HEK293 (cell line): ENCODE results near the gene CDCP1.

ENCODE experiments used
- CTCF ChIA-PET: fragments of 350-600 bp; formaldehyde crosslinking; extraction: SDS; loops from one replicate; lab custom pipeline; 2021; ENCODE audit warnings: antibody characterized with exemption; lab: Yijun Ruan, JAX
- POLR2A ChIA-PET: fragments of 300-600 bp; formaldehyde crosslinking; extraction: SDS; loops from one replicate; lab custom pipeline; 2020; ENCODE audit warnings: antibody characterized with exemption, inconsistent platforms; lab: Yijun Ruan, JAX
- H3K27ac ChIP-seq: fragments of 200-500 bp; sonication (Bioruptor generic); 2 replicates; pipeline ENCODE4 v1.5.1; 2014; ENCODE audit warnings: low read depth, low read length, control low read depth, inconsistent platforms; ENCODE audit errors: extremely low read depth
- H3K36me3 ChIP-seq, 2 experiments: fragments of 200-500 bp in 1 of 2; sonication (Bioruptor generic) in 1 of 2; 1 replicate in 1 of 2; 2 replicates in 1 of 2; pipeline ENCODE4 v1.5.1; 2014 to 2017; ENCODE audit warnings: inconsistent platforms in 2 of 2, low read length in 2 of 2; ENCODE audit not compliant: control insufficient read depth in 2 of 2, insufficient read depth in 1 of 2
- H3K4me1 ChIP-seq: fragments of 200-500 bp; sonication (Bioruptor generic); 2 replicates; pipeline ENCODE4 v1.5.1; 2014; ENCODE audit warnings: mild to moderate bottlenecking, low read length, inconsistent platforms; ENCODE audit not compliant: control insufficient read depth, insufficient read depth
- H3K4me3 ChIP-seq: 2 replicates; pipeline ENCODE4 v1.5.1; 2011; ENCODE audit warnings: low read depth, mild to moderate bottlenecking, control low read depth, low read length, moderate library complexity
- H3K9me3 ChIP-seq: fragments of 200-500 bp; sonication (Bioruptor generic); 2 replicates; pipeline ENCODE4 v1.5.1; 2014; ENCODE audit warnings: low read depth, low read length, inconsistent platforms; ENCODE audit not compliant: control insufficient read depth, insufficient read depth
- BCL11B ChIP-seq: fragments of 450-650 bp; formaldehyde crosslinking; IDR thresholded peaks from 2 replicates; pipeline ENCODE4 v1.5.1; 2016; ENCODE audit warnings: low read depth, missing biosample characterization, missing genetic modification characterization
- KLF16 ChIP-seq: fragments of 450-650 bp; formaldehyde crosslinking; IDR thresholded peaks from 2 replicates; pipeline ENCODE4 v1.5.1; 2017; ENCODE audit warnings: missing biosample characterization, missing genetic modification characterization
- SETDB1 ChIP-seq: IDR thresholded peaks from one replicate; pipeline ENCODE4 v1.6.1; 2017; ENCODE audit warnings: mild to moderate bottlenecking, low read length, moderate library complexity, mixed read lengths; ENCODE audit not compliant: insufficient read length
- ZBTB20 ChIP-seq: fragments of 450-650 bp; formaldehyde crosslinking; IDR thresholded peaks from 2 replicates; pipeline ENCODE4 v1.5.1; 2016; ENCODE audit warnings: missing biosample characterization, missing genetic modification characterization
- ZBTB48 ChIP-seq: fragments of 450-650 bp; formaldehyde crosslinking; IDR thresholded peaks from 2 replicates; pipeline ENCODE4 v1.5.1; 2016; ENCODE audit warnings: missing biosample characterization, missing genetic modification characterization
- ZNF202 ChIP-seq: fragments of 450-650 bp; formaldehyde crosslinking; IDR thresholded peaks from 2 replicates; pipeline ENCODE4 v1.5.1; 2016; ENCODE audit warnings: missing biosample characterization, missing genetic modification characterization, borderline replicate concordance
- ZNF366 ChIP-seq: fragments of 450-650 bp; formaldehyde crosslinking; conservative IDR thresholded peaks from 2 replicates; pipeline ENCODE4 v1.5.1; 2016; ENCODE audit warnings: missing biosample characterization, missing genetic modification characterization
- ZNF423 ChIP-seq: fragments of 450-650 bp; formaldehyde crosslinking; IDR thresholded peaks from 2 replicates; pipeline ENCODE4 v1.5.1; 2016; ENCODE audit warnings: missing biosample characterization, missing genetic modification characterization
- ZNF426 ChIP-seq: fragments of 450-650 bp; formaldehyde crosslinking; IDR thresholded peaks from 2 replicates; pipeline ENCODE4 v1.5.1; 2017; ENCODE audit warnings: missing biosample characterization, missing genetic modification characterization, mild to moderate bottlenecking, inconsistent platforms, moderate library complexity
- ZNF514 ChIP-seq: fragments of 450-650 bp; formaldehyde crosslinking; IDR thresholded peaks from 2 replicates; pipeline ENCODE4 v1.5.1; 2016; ENCODE audit warnings: missing biosample characterization, missing genetic modification characterization
- ZNF521 ChIP-seq: fragments of 450-650 bp; formaldehyde crosslinking; IDR thresholded peaks from 2 replicates; pipeline ENCODE4 v1.5.1; 2017; ENCODE audit warnings: missing biosample characterization, mild to moderate bottlenecking, missing genetic modification characterization
- ZNF529 ChIP-seq: fragments of 450-650 bp; formaldehyde crosslinking; IDR thresholded peaks from 2 replicates; pipeline ENCODE4 v1.5.1; 2017; ENCODE audit warnings: missing genetic modification characterization, missing biosample characterization; ENCODE audit not compliant: insufficient replicate concordance
- ZNF558 ChIP-seq: fragments of 450-650 bp; formaldehyde crosslinking; IDR thresholded peaks from 2 replicates; pipeline ENCODE4 v1.5.1; 2016; ENCODE audit warnings: missing biosample characterization, missing genetic modification characterization
- ZNF610 ChIP-seq: fragments of 450-650 bp; formaldehyde crosslinking; IDR thresholded peaks from 2 replicates; pipeline ENCODE4 v1.5.1; 2016; ENCODE audit warnings: missing biosample characterization, missing genetic modification characterization, borderline replicate concordance
- ZNF626 ChIP-seq: fragments of 450-650 bp; sonication (Bioruptor Pico); formaldehyde crosslinking; IDR thresholded peaks from 2 replicates; pipeline ENCODE4 v1.5.1; 2018; ENCODE audit warnings: missing biosample characterization, missing genetic modification characterization, inconsistent platforms
- ZNF658 ChIP-seq: fragments of 450-650 bp; formaldehyde crosslinking; IDR thresholded peaks from 2 replicates; pipeline ENCODE4; 2016; ENCODE audit warnings: missing biosample characterization, missing genetic modification characterization
- ZNF747 ChIP-seq: fragments of 450-650 bp; formaldehyde crosslinking; IDR thresholded peaks from 2 replicates; pipeline ENCODE4 v1.5.1; 2016; ENCODE audit warnings: missing biosample characterization, missing genetic modification characterization
- ZNF768 ChIP-seq: fragments of 450-650 bp; formaldehyde crosslinking; IDR thresholded peaks from 2 replicates; pipeline ENCODE4 v1.5.1; 2018; ENCODE audit warnings: missing biosample characterization, mild to moderate bottlenecking, missing genetic modification characterization
- ZNF776 ChIP-seq: fragments of 450-650 bp; formaldehyde crosslinking; IDR thresholded peaks from 2 replicates; pipeline ENCODE4 v1.5.0; 2017; ENCODE audit warnings: missing biosample characterization, missing genetic modification characterization, borderline replicate concordance
- ZNF791 ChIP-seq: fragments of 450-650 bp; formaldehyde crosslinking; IDR thresholded peaks from 2 replicates; pipeline ENCODE4 v1.5.1; 2016; ENCODE audit warnings: missing biosample characterization, missing genetic modification characterization
- TF ChIP-seq, protein P1 (sequence below): IDR thresholded peaks from 2 replicates; pipeline ENCODE4 v1.6.1; 2011; ENCODE audit warnings: mild to moderate bottlenecking, low read depth, low read length, borderline replicate concordance
- TF ChIP-seq, protein P2 (sequence below): fragments of 450-650 bp; formaldehyde crosslinking; IDR thresholded peaks from 2 replicates; pipeline ENCODE4 v1.5.1; 2016; ENCODE audit warnings: missing biosample characterization, missing genetic modification characterization
- TF ChIP-seq, protein P3 (sequence below): fragments of 450-650 bp; formaldehyde crosslinking; IDR thresholded peaks from 2 replicates; pipeline ENCODE4 v1.5.1; 2016; ENCODE audit warnings: missing biosample characterization, missing genetic modification characterization
- TF ChIP-seq, protein P4 (sequence below): fragments of 450-650 bp; formaldehyde crosslinking; IDR thresholded peaks from 2 replicates; pipeline ENCODE4 v1.5.1; 2016; ENCODE audit warnings: missing biosample characterization, missing genetic modification characterization
- TF ChIP-seq, protein P5 (sequence below): fragments of 450-650 bp; formaldehyde crosslinking; optimal IDR thresholded peaks from 2 replicates; pipeline ENCODE3; 2016; ENCODE audit warnings: missing biosample characterization, mild to moderate bottlenecking, missing genetic modification characterization

CDCP1 gene

DNA sequence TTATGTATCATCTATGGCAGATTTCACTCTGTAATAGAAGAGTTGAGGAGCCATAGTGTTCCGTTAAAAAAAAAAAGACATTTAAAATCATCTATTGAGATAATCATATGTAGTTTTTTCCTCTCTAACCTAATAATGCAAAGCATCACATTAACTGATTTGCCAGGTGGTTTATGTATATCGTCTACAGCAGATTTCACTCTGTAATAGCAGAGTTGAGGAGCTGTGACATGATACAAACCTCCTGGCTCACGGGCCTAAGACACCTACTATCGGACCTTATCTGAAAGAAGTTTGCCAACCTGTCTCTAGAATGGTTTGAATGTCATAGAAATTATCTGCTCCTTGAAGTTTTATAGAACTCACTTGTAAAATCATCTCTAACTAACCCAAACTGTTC is 29.8 kb downstream of the CDCP1 start:
- CTCF ChIA-PET = no interaction called here
- TF ChIP-seq, protein P1, sequence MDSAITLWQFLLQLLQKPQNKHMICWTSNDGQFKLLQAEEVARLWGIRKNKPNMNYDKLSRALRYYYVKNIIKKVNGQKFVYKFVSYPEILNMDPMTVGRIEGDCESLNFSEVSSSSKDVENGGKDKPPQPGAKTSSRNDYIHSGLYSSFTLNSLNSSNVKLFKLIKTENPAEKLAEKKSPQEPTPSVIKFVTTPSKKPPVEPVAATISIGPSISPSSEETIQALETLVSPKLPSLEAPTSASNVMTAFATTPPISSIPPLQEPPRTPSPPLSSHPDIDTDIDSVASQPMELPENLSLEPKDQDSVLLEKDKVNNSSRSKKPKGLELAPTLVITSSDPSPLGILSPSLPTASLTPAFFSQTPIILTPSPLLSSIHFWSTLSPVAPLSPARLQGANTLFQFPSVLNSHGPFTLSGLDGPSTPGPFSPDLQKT = no peak
- no peak for TF ChIP-seq ZNF423 (tag by site-specific recombination)
- Histone ChIP-seq H3K4me1 (no peaks in the 10 kb centered on the region), H3K36me3 (no peaks in the 10 kb centered on the region), H3K9me3 (no peaks in the 10 kb centered on the region), H3K4me3 (no peak overlapping the region), H3K27ac (no peak overlapping the region)
- POLR2A ChIA-PET = no interaction called here

DNA sequence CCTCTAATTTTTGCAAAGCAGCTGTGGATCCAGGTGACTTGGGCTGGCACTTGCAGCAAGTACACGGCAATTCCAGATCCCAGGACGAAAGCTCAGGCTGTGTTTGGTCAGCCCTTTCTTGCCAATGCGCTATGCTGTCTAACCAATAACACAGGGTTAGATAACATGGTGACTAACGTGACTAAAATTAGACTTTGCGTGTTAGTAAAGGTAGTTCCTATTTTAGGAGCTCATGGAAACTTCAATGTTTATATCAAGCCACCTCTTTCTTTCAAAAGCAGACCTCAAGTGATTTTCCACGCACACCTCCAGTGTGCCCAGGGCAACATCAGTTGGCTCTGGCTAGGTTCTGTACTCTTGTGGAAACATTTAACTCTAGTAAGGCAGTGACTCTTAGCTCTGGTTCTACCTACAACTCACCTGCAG is 32.5 kb downstream of the CDCP1 start:
- CTCF ChIA-PET = interaction anchor here (0.6 to 0.7 kb wide), 2 partner anchors 66 to 73 kb away, joined by 3 to 8 read pairs; no protein-coding TSS in a partner anchor
- POLR2A ChIA-PET = no interaction called here

DNA sequence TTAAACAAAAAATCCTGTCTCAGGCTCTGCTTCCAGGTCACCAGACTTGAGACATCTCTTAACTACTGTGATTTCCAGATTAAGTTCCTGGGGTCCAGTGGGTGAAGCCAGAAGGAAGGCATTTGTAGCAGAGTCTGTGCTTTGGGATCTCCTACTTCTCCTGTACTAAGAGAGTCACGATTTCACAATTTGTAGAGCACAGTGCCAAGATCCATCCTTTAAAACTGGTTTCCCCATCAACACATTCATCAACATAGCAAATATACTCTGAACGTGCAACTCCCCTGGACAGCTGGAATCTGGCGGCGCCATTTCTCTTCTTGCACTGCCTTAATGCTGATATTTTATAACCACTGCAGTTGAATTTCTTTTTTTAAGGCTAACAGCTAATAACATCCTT is 33.2 kb downstream of the CDCP1 start:
- Histone ChIP-seq H3K4me1 (no peaks in the 10 kb centered on the region), H3K27ac (no peak overlapping the region), H3K9me3 (no peaks in the 10 kb centered on the region), H3K4me3 (no peak overlapping the region), H3K36me3 (no peaks in the 10 kb centered on the region)
- POLR2A ChIA-PET = no interaction called here
- CTCF ChIA-PET = interaction anchor here (0.5 to 0.7 kb wide), 2 partner anchors 11 to 702 kb away, joined by 3 read pairs; no protein-coding TSS in a partner anchor
- TF ChIP-seq ZNF776 (tag by site-specific recombination) = no peak
- no peak for TF ChIP-seq SETDB1
- no peak for TF ChIP-seq ZNF529 (tag by site-specific recombination)
- no peak for TF ChIP-seq ZNF768
- no peak for TF ChIP-seq ZNF514
- TF ChIP-seq ZNF747 (tag by site-specific recombination) = no peak
- no peak for TF ChIP-seq ZBTB20 (tag by site-specific recombination)
- TF ChIP-seq ZBTB48 (tag by site-specific recombination) = no peak
- TF ChIP-seq ZNF366 (tag by site-specific recombination) = no peak
- no peak for TF ChIP-seq ZNF791 (tag by site-specific recombination)
- no peak for TF ChIP-seq ZNF626 (tag by site-specific recombination)
- no peak for TF ChIP-seq ZNF426 (tag by site-specific recombination)

More for the DNA sequence above, 32.5 kb downstream of the CDCP1 start:
- no peak overlapping the region for H3K4me3 ChIP-seq
- H3K9me3 ChIP-seq = no peaks in the 10 kb centered on the region
- H3K4me1 ChIP-seq = no peaks in the 10 kb centered on the region
- H3K27ac ChIP-seq = no peak overlapping the region
- no peaks in the 10 kb centered on the region for H3K36me3 ChIP-seq
- TF ChIP-seq, protein P2, sequence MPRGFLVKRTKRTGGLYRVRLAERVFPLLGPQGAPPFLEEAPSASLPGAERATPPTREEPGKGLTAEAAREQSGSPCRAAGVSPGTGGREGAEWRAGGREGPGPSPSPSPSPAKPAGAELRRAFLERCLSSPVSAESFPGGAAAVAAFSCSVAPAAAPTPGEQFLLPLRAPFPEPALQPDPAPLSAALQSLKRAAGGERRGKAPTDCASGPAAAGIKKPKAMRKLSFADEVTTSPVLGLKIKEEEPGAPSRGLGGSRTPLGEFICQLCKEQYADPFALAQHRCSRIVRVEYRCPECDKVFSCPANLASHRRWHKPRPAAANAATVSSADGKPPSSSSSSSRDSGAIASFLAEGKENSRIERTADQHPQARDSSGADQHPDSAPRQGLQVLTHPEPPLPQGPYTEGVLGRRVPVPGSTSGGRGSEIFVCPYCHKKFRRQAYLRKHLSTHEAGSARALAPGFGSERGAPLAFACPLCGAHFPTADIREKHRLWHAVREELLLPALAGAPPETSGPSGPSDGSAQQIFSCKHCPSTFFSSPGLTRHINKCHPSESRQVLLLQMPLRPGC (tag by site-specific recombination) = no peak
- TF ChIP-seq ZNF558 (tag by site-specific recombination) (no peak), ZNF521 (tag by site-specific recombination) (no peak), BCL11B (tag by site-specific recombination) (no peak), KLF16 (tag by site-specific recombination) (no peak), ZNF658 (tag by site-specific recombination) (no peak), ZNF202 (no peak), ZNF610 (no peak)
- TF ChIP-seq, protein P3, sequence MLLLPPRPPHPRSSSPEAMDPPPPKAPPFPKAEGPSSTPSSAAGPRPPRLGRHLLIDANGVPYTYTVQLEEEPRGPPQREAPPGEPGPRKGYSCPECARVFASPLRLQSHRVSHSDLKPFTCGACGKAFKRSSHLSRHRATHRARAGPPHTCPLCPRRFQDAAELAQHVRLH (tag by site-specific recombination) = no peak
- TF ChIP-seq, protein P4, sequence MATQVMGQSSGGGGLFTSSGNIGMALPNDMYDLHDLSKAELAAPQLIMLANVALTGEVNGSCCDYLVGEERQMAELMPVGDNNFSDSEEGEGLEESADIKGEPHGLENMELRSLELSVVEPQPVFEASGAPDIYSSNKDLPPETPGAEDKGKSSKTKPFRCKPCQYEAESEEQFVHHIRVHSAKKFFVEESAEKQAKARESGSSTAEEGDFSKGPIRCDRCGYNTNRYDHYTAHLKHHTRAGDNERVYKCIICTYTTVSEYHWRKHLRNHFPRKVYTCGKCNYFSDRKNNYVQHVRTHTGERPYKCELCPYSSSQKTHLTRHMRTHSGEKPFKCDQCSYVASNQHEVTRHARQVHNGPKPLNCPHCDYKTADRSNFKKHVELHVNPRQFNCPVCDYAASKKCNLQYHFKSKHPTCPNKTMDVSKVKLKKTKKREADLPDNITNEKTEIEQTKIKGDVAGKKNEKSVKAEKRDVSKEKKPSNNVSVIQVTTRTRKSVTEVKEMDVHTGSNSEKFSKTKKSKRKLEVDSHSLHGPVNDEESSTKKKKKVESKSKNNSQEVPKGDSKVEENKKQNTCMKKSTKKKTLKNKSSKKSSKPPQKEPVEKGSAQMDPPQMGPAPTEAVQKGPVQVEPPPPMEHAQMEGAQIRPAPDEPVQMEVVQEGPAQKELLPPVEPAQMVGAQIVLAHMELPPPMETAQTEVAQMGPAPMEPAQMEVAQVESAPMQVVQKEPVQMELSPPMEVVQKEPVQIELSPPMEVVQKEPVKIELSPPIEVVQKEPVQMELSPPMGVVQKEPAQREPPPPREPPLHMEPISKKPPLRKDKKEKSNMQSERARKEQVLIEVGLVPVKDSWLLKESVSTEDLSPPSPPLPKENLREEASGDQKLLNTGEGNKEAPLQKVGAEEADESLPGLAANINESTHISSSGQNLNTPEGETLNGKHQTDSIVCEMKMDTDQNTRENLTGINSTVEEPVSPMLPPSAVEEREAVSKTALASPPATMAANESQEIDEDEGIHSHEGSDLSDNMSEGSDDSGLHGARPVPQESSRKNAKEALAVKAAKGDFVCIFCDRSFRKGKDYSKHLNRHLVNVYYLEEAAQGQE (tag by site-specific recombination) = no peak
- TF ChIP-seq, protein P5, sequence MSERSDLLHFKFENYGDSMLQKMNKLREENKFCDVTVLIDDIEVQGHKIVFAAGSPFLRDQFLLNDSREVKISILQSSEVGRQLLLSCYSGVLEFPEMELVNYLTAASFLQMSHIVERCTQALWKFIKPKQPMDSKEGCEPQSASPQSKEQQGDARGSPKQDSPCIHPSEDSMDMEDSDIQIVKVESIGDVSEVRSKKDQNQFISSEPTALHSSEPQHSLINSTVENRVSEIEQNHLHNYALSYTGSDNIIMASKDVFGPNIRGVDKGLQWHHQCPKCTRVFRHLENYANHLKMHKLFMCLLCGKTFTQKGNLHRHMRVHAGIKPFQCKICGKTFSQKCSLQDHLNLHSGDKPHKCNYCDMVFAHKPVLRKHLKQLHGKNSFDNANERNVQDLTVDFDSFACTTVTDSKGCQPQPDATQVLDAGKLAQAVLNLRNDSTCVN (tag by site-specific recombination) = no peak
